ENCODE data around the gene RNASE3.
"Not testable (repeated sequence)": the region's sequence is repeated elsewhere in the genome, so short reads cannot be mapped to it uniquely, and the experiment has no call there.

GRCh38 chr14:20888411-20888810 is 2.8 kb upstream of the RNASE3 start:
- not testable (repeated sequence) for TF ChIP-seq ELF4 (IDR thresholded peaks at IDR 0.05); FOXM1 (IDR thresholded peaks at IDR 0.05; ENCODE audit: borderline replicate concordance); L3MBTL2 (conservative IDR thresholded peaks at IDR 0.05); SP1 (IDR thresholded peaks at IDR 0.05); BHLHE40 (IDR thresholded peaks at IDR 0.05; ENCODE audit: borderline replicate concordance); FOXK2 (IDR thresholded peaks at IDR 0.05)
